ENCODE data around the gene VSTM2L. TPM values are rescaled to one million over a fixed set of nuclear protein-coding genes. Genes with fewer than 3 reads are reported as not detected.

Gene VSTM2L
- total and polyA plus RNA-seq, 2 of the 4 experiments (the other 2 are of a cell fraction), result 0.18 to 0.19 TPM

GRCh38 chr20:37969949-37970855 lies 67.3 kb downstream of the VSTM2L start:
- H2BK20ac ChIP-seq (ENCODE audit: low read depth, low read length), result no peak overlapping the region
- no peak overlapping the region for H2AK9ac ChIP-seq (replicated peaks; ENCODE audit: low read depth, low read length, poor library complexity)
- in situ Hi-C loops (cut with MboI; ENCODE audit: low sequenced_read_pairs) (no loop called here), dilution Hi-C loops (cut with HindIII; ENCODE audit: low sequenced_read_pairs, unreplicated experiment) (no loop called here), intact Hi-C loops (cut with micrococcal nuclease) (no loop called here)
- H3K9ac ChIP-seq (ENCODE audit: low read depth, low read length), result no peak overlapping the region
- no peak for DNase-seq
- H3K4ac ChIP-seq (ENCODE audit: low read depth, low read length), result no peak overlapping the region
- no peak for ATAC-seq (ENCODE audit: low read depth)
- no peaks in the 10 kb centered on the region for H3K9me3 ChIP-seq (ENCODE audit: control insufficient read depth, insufficient read depth, low read length)
- no peaks in the 10 kb centered on the region for H4K20me1 ChIP-seq (ENCODE audit: insufficient read depth, low read length)
- no peak overlapping the region for H4K91ac ChIP-seq (ENCODE audit: insufficient read depth, low read depth, low read length)
- H2BK15ac ChIP-seq (ENCODE audit: low read depth, low read length), result no peak overlapping the region
- no peak overlapping the region for H4K8ac ChIP-seq (ENCODE audit: low read depth in 2 of 2, low read length in 2 of 2)
- 20% methylated on average over 1 of the region's 7 CpGs; no CpG with 5 or more reads in 1 of the 2 experiments for WGBS, 2 experiments (ENCODE audit: extremely low coverage in 2 of 2, insufficient read length in 1 of 2)
- H4K5ac ChIP-seq (ENCODE audit: low read depth, low read length), result no peak overlapping the region
- no peak overlapping the region for H2BK120ac ChIP-seq (ENCODE audit: low read depth, low read length)
- H3K4me2 ChIP-seq (ENCODE audit: low read depth, low read length), result no peak overlapping the region
- CTCF ChIA-PET, result no interaction called here
- H2BK5ac ChIP-seq (ENCODE audit: low read depth, low read length, poor library complexity, severe bottlenecking), result no peak overlapping the region
- BruUV-seq (replicated peaks), result no TSS peak
- H3K9me1 ChIP-seq (ENCODE audit: insufficient read depth, low read length), result no peaks in the 10 kb centered on the region
- H2AFZ ChIP-seq (replicated peaks; ENCODE audit: low read length, poor library complexity), result peak overlapping the region; percentile 28
- H3K23ac ChIP-seq (ENCODE audit: low read depth, low read length), result no peak overlapping the region
- no peak overlapping the region for H3K27ac ChIP-seq (ENCODE audit: insufficient read depth, low read length)
- H3K56ac ChIP-seq (ENCODE audit: extremely low read depth, insufficient read depth, low read length), result no peak overlapping the region
- no peaks in the 10 kb centered on the region for H3K4me1 ChIP-seq (ENCODE audit: control insufficient read depth, insufficient read depth, low read length)
- H3K18ac ChIP-seq (ENCODE audit: low read depth, low read length), result no peak overlapping the region
- no peak overlapping the region for H3K14ac ChIP-seq (replicated peaks; ENCODE audit: low read depth, low read length)
- POLR2A ChIA-PET (ENCODE audit: unreplicated experiment), result no interaction called here
- H3K79me1 ChIP-seq (ENCODE audit: low read depth in 1 of 2, low read length in 2 of 2), result no peaks in the 10 kb centered on the region
- peaks cover 6% of the 10 kb centered on the region for H3K27me3 ChIP-seq (ENCODE audit: control insufficient read depth, insufficient read depth, low read length)
- H3K4me3 ChIP-seq (ENCODE audit: insufficient read depth, low read depth, low read length), result no peak overlapping the region
- H2AK5ac ChIP-seq (ENCODE audit: low read depth, low read length), result no peak overlapping the region
- H3K36me3 ChIP-seq (ENCODE audit: control insufficient read depth, insufficient read depth, low read length), result no peaks in the 10 kb centered on the region
- TF ChIP-seq POLR2A (IDR thresholded peaks at IDR 0.05; ENCODE audit: low read depth, low read length) (no peak), MAFK (IDR thresholded peaks at IDR 0.05; ENCODE audit: low read depth, low read length) (no peak), CTCF (conservative IDR thresholded peaks at IDR 0.05; ENCODE audit: low read depth, low read length) (no peak), MAZ (IDR thresholded peaks at IDR 0.05; ENCODE audit: borderline replicate concordance, low read depth, low read length) (no peak), USF2 (IDR thresholded peaks at IDR 0.05; ENCODE audit: low read depth, low read length) (no peak), MXI1 (IDR thresholded peaks at IDR 0.05; ENCODE audit: borderline replicate concordance, low read depth, low read length) (no peak), RCOR1 (IDR thresholded peaks at IDR 0.05; ENCODE audit: insufficient replicate concordance, low read length) (no peak), RFX5 (IDR thresholded peaks at IDR 0.05; ENCODE audit: low read depth, low read length) (no peak), RAD21 (IDR thresholded peaks at IDR 0.05; ENCODE audit: low read length) (no peak), BHLHE40 (IDR thresholded peaks at IDR 0.05; ENCODE audit: low read depth, low read length) (no peak), NFE2L2 (IDR thresholded peaks at IDR 0.05; ENCODE audit: low read depth, low read length) (no peak), CEBPB (IDR thresholded peaks at IDR 0.05; ENCODE audit: low read depth, low read length) (no peak), CHD1 (IDR thresholded peaks at IDR 0.05; ENCODE audit: low read depth, low read length) (no peak), SMC3 (IDR thresholded peaks at IDR 0.05; ENCODE audit: low read depth, low read length) (no peak), ELK1 (IDR thresholded peaks at IDR 0.05; ENCODE audit: borderline replicate concordance, low read depth, low read length) (no peak)
